ENCODE results near the gene DOCK6.

GRCh38 chr19:11304936-11305335, 42.6 kb upstream of the DOCK6 start:
- no peak for TF ChIP-seq EZH2 (IDR thresholded peaks at IDR 0.05; ENCODE audit: low read length, missing control alignments)
- no peak for TF ChIP-seq CTCF (conservative IDR thresholded peaks at IDR 0.05 in 1 of 2, IDR thresholded peaks at IDR 0.05 in 1 of 2; ENCODE audit: low read depth in 1 of 2, low read length in 2 of 2)
